KMS-11 (cell line): ENCODE measurements around the gene SCEL.

Source experiments
- H2AFZ ChIP-seq: fragments of 200-600 bp; sonication (generic); 2 replicates; pipeline ENCODE4 v1.6.1; 2016; ENCODE audit warnings: antibody characterized with exemption, mixed run types, low read depth
- H3K27ac ChIP-seq: fragments of 200-600 bp; sonication (generic); 2 replicates; pipeline ENCODE4 v1.6.1; 2016; ENCODE audit warnings: mild to moderate bottlenecking, mixed run types
- H3K27me3 ChIP-seq: fragments of 200-600 bp; sonication (generic); 2 replicates; pipeline ENCODE4 v1.6.1; 2017; ENCODE audit warnings: mild to moderate bottlenecking, low read depth, mixed run types, moderate library complexity; ENCODE audit not compliant: insufficient read depth
- H3K36me3 ChIP-seq: fragments of 200-600 bp; sonication (generic); 2 replicates; pipeline ENCODE4 v1.6.1; 2017; ENCODE audit warnings: mild to moderate bottlenecking, mixed run types; ENCODE audit not compliant: insufficient read depth
- H3K4me1 ChIP-seq: fragments of 200-600 bp; sonication (generic); 2 replicates; pipeline ENCODE4 v1.6.1; 2016; ENCODE audit warnings: mild to moderate bottlenecking, low read depth, mixed run types; ENCODE audit not compliant: poor library complexity, severe bottlenecking
- H3K4me2 ChIP-seq: fragments of 200-600 bp; sonication (generic); 2 replicates; pipeline ENCODE4 v1.7.0; 2016; ENCODE audit warnings: mild to moderate bottlenecking, mixed run types
- H3K4me3 ChIP-seq: fragments of 200-600 bp; sonication (generic); IDR thresholded peaks from 2 replicates; pipeline ENCODE4 v1.6.1; 2017; ENCODE audit warnings: low read depth, low read length, mixed read lengths; ENCODE audit not compliant: insufficient read depth
- H3K79me2 ChIP-seq: fragments of 200-600 bp; sonication (generic); 2 replicates; pipeline ENCODE4 v1.6.1; 2016; ENCODE audit warnings: low read depth, mixed run types; ENCODE audit not compliant: insufficient read depth
- H3K9ac ChIP-seq: fragments of 200-600 bp; sonication (generic); 2 replicates; pipeline ENCODE4 v1.6.1; 2016; ENCODE audit warnings: mild to moderate bottlenecking, mixed run types
- H4K20me1 ChIP-seq: fragments of 200-600 bp; sonication (generic); 2 replicates; pipeline ENCODE4 v1.6.1; 2016; ENCODE audit warnings: mild to moderate bottlenecking, mixed run types; ENCODE audit not compliant: insufficient read depth
- CTCF ChIP-seq: fragments of 200-600 bp; sonication (generic); conservative IDR thresholded peaks from 2 replicates; pipeline ENCODE4 v1.6.1; 2017; ENCODE audit warnings: low read depth, mild to moderate bottlenecking, antibody characterized with exemption, low read length, moderate library complexity, mixed read lengths

SCEL gene

GRCh38 chr13:77506874-77507273 lies 28.6 kb upstream of the SCEL start:
- Histone ChIP-seq H4K20me1 (no peaks in the 10 kb centered on the region), H3K4me1 (no peaks in the 10 kb centered on the region), H3K27ac (no peak overlapping the region), H3K79me2 (no peaks in the 10 kb centered on the region), H3K4me2 (no peak overlapping the region), H3K9ac (no peak overlapping the region), H3K4me3 (no peak overlapping the region), H2AFZ (no peak overlapping the region), H3K27me3 (no peaks in the 10 kb centered on the region), H3K36me3 (no peaks in the 10 kb centered on the region)
- TF ChIP-seq CTCF, result no peak

GRCh38 chr13:77507931-77508776 lies 27.4 kb upstream of the SCEL start:
- H4K20me1 ChIP-seq, result no peaks in the 10 kb centered on the region
- no peaks in the 10 kb centered on the region for H3K36me3 ChIP-seq
- H3K27me3 ChIP-seq, result no peaks in the 10 kb centered on the region
- no peak overlapping the region for H3K27ac ChIP-seq
- no peak overlapping the region for H3K4me2 ChIP-seq
- H3K9ac ChIP-seq, result no peak overlapping the region
- no peak overlapping the region for H2AFZ ChIP-seq
- no peaks in the 10 kb centered on the region for H3K79me2 ChIP-seq
- no peaks in the 10 kb centered on the region for H3K4me1 ChIP-seq
- H3K4me3 ChIP-seq, result no peak overlapping the region
- TF ChIP-seq CTCF, result no peak

GRCh38 chr13:77508959-77509620 lies 26.4 kb upstream of the SCEL start:
- no peak overlapping the region for H3K4me3 ChIP-seq
- H4K20me1 ChIP-seq, result no peaks in the 10 kb centered on the region
- H3K27me3 ChIP-seq, result no peaks in the 10 kb centered on the region
- no peak overlapping the region for H3K9ac ChIP-seq
- no peak overlapping the region for H3K27ac ChIP-seq
- no peaks in the 10 kb centered on the region for H3K79me2 ChIP-seq
- TF ChIP-seq CTCF, result no peak
- no peak overlapping the region for H3K4me2 ChIP-seq
- H3K36me3 ChIP-seq, result no peaks in the 10 kb centered on the region
- no peak overlapping the region for H2AFZ ChIP-seq
- H3K4me1 ChIP-seq, result no peaks in the 10 kb centered on the region

DNA sequence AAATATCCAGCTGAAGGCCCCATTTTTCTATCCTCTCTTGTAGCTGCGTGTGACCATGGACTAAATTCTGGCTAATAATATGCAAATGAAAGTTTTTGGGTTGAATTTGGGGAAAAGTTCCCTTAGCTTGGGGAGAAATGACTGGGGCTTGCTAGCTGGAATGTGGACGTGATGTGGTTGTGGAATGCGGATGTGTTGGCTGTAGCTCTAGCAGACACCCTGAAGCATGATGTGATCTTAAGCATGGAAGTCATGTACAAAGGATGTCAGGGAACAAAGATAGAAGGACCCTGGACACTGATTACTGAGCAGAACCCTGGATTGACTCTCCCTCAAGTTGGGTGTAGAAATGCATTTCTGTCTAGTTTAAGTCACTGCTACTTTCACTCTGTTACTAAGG lies 25.4 kb upstream of the SCEL start:
- no peaks in the 10 kb centered on the region for H3K79me2 ChIP-seq
- TF ChIP-seq CTCF, result no peak
- no peak overlapping the region for H3K4me2 ChIP-seq
- H4K20me1 ChIP-seq, result no peaks in the 10 kb centered on the region
- no peak overlapping the region for H3K4me3 ChIP-seq
- no peak overlapping the region for H3K9ac ChIP-seq
- no peaks in the 10 kb centered on the region for H3K27me3 ChIP-seq
- H3K36me3 ChIP-seq, result no peaks in the 10 kb centered on the region
- no peak overlapping the region for H2AFZ ChIP-seq
- H3K27ac ChIP-seq, result no peak overlapping the region
- H3K4me1 ChIP-seq, result no peaks in the 10 kb centered on the region
